Measurements from ENCODE around the gene TRAPPC6A.
"Not testable (repeated sequence)": the region's sequence is repeated elsewhere in the genome, so short reads cannot be mapped to it uniquely, and the experiment has no call there.

TRAPPC6A gene

GRCh38 chr19:45125975-45126493, 52.0 kb downstream of the TRAPPC6A start:
- DNase-seq = peak; percentile 61

DNA sequence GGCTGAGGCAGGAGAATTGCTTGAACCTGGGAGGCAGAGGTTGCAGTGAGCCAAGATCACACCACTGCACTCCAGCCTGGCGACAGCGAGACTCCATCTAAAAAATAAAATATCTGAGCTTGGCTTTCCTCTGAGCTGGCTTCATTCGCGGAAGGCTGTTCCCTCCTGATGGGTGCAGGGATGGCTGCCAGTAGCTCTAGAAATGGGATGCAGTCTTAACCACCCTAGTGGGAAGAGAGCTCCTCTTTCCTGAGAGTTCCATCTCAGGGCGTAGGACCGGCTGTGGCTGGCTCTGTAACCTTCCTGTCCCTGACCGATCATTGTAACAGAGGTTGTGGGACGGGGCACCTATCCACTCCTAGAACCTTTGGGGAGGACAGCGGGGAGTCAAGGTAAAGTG, 52.7 kb downstream of the TRAPPC6A start:
- DNase-seq = no peak

DNA sequence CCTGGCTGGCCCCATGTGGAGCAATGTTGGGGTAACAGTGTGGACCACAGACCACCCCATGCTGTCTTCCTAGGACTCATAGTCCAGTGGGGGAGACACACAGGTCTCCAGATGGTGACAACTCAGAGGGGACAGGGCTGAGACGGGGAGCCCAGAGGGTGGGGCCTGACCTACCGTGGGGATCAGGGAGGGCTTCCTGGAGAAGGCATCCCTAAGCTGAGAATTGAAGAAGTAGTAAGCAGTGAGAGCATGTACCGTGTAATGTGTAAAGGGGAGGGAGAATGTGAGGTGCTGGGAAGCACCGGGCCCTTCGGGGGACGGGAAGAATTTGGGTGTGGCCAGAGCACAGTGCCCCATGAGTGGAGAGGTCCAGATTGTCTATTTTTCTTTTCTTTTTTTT, 54.0 kb downstream of the TRAPPC6A start:
- DNase-seq = no peak

- no peak for DNase-seq
Measured at GRCh38 chr19:45123440-45123850, 54.6 kb downstream of the TRAPPC6A start.

DNA sequence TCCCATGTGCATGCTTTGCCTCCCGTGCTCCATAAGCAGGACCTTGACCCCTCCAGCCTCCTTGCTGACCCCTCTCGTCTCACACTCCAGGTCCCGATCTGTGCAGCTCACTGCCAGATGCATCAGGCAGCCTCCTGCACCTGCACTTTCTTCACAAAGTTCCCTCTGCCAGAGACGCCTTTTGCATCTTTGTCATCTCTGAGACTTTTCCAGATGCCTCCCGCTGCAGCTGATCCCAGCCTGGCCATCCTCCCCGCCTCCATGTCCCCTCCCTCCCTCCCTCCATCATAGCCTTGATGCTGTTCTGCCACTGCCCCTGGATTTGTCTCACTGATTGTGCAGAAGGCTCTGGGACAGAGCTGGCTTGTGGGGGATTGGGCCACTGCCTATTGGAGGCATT, 55.2 kb downstream of the TRAPPC6A start:
- DNase-seq = no peak

- DNase-seq = no peak
Measured at GRCh38 chr19:45121827-45122345, 56.2 kb downstream of the TRAPPC6A start.

DNA sequence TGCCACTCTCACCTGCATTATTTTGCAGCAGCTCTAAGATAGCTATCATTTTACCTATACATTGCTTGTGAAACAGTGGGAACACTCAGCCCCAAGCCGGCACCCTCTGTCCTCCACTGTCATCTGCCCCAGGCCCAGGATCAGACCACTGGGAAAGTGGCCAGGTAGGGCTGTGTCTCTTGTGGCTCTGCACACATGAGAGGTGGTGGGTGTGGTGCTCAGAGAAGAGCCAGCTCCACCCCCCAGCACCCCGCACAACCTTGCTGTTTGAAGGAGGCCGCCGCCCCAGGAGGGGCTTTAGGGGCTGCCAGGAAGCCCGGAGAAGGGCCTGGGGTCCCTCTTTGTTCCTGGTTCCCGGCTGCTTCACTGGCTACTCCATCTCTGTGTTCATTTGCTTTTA, 58.5 kb downstream of the TRAPPC6A start:
- no peak for DNase-seq

DNA sequence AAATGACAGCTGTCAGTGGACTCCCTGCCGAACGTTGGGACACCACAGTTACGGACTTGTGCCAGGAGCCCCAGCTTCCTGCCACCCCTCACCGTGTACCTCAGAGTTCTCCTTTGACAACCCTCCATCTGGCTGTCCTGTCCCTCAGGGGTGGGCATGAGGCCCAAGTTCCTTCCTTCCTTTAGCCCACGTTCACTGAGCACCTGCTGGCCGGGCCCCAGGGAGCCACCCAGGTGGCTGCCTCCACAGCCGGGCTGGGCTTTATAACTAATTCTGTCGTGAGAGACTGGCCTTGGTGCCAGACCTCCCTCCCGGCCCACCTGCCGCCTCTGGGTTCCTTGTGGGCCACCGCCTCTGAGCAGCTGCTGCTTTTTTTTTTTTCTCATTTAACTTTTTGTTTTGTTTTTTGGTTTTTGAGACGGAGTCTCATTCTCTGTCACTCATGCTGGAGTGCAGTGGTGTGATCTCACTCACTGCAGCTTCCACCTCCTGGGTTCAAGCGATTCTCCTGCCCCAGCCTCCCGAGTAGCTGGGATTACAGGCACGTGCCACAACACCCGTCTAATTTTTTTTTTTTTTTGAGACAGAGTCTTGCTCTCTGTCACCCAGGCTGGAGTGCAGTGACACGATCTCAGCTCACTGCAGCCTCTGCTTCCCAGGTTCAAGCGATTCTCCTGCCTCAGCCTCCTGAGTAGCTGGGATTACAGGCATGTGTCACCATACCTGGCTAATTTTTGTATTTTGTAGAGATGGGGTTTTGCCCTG, 59.3 kb downstream of the TRAPPC6A start:
- DNase-seq = not testable (repeated sequence)

DNA sequence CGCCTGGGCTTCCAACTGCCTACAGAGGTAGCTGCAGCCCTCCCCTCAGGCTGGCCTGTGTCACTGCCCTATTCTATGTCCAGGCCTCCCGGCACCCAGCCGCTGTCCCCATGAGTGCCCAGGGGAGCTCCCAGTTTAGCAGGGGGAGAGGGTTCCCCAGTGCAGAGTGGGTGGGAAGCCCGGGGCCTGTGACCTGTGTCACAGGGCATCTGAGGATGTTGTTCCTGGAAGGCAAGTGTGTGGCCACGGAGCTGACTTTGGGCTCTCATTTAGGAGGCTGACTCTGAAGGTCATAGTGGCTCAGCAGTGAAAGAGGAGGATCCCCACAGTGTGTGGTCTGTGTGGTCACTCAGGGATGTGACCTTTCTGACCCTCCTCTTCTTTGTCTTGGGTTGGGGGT, 59.9 kb downstream of the TRAPPC6A start:
- DNase-seq = no peak

- DNase-seq = no peak
Measured at GRCh38 chr19:45117671-45118070, 60.4 kb downstream of the TRAPPC6A start.

GRCh38 chr19:45117167-45117594, 60.9 kb downstream of the TRAPPC6A start:
- peak; percentile 87 for DNase-seq

GRCh38 chr19:45115809-45116615, 62.0 kb downstream of the TRAPPC6A start:
- peak; percentile 100 for DNase-seq

DNA sequence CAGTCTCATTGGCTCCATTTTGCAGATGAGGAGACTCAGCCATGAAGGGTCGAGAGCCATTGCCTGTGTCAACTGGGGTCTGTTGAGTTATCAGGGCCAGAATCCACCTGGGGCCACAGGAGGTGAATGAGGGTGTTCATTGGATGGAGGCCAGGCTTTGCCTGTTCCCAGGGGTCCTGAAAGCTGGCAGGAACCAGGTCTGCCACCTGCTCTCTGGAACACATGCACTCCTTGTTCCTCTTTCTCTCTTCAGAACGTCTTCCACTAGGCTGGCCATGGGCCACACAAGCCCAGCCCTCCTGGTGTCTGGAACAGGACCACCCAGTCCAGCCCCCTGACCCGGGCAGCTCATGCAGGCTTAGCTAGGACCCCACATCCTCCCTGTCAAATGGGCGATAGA, 63.9 kb downstream of the TRAPPC6A start:
- no peak for DNase-seq

DNA sequence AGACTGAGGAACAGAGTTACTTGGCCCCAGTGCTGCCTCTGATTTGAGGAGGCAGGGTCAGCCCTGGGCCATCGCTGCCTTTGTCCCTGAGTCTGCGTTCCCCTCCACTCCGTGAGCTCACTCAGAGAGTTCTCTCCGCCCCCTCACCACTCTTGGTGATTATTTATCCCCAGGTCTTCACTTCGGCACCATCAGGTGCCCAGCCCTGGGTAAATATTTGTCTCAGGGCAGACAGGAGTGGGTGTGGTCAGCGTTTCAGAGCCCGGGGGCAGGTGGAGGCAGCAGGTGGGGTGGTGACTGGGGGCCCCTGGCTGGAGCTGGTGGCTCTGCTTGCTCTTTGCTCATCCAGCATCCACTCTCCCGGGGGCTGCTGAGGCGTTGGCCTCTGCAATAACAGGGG, 64.4 kb downstream of the TRAPPC6A start:
- no peak for DNase-seq
